ENCODE measurements around the gene C19orf18. TPM values are rescaled to one million over a fixed set of nuclear protein-coding genes. Genes with fewer than 3 reads are reported as not detected.
A peak's percentile ranks its signal among the peaks of the same experiment; 100 is the strongest.
"Not testable (repeated sequence)": the region's sequence is repeated elsewhere in the genome, so short reads cannot be mapped to it uniquely, and the experiment has no call there.

C19orf18 gene
- not detected in 2 replicates for total RNA-seq

- peaks cover 12% of the 10 kb centered on the region for H3K36me3 Mint-ChIP-seq (ENCODE audit: low read depth)
- intact Hi-C loops (cut with micrococcal nuclease), result no loop called here
- H3K4me3 Mint-ChIP-seq, result no peak within 1 kb of the TSS
- H3K9me3 Mint-ChIP-seq, result peaks cover 70% of the 10 kb centered on the region
- no peaks in the 10 kb centered on the region for H3K4me1 Mint-ChIP-seq (ENCODE audit: low read depth)
- H3K27me3 Mint-ChIP-seq (ENCODE audit: insufficient read depth), result peaks cover 3% of the 10 kb centered on the region
- no peak for DNase-seq (ENCODE audit: low spot score)
- no peak within 1 kb of the TSS for H3K27ac Mint-ChIP-seq
These were observed at the start of gene C19orf18 for GRCh38 chr19:57974434-57974833. Gene C19orf18 (minus strand): TSS chr19:57974534. CDS start chr19:57974432, 102 bp downstream.

GRCh38 chr19:58022283-58022660 is 47.9 kb upstream of the C19orf18 start:
- Mint-ChIP-seq H3K4me3 (no peak overlapping the region), H3K4me1 (ENCODE audit: low read depth) (no peaks in the 10 kb centered on the region), H3K36me3 (ENCODE audit: low read depth) (peaks cover 4% of the 10 kb centered on the region), H3K27me3 (ENCODE audit: insufficient read depth) (no peaks in the 10 kb centered on the region), H3K27ac (no peak overlapping the region), H3K9me3 (peaks cover 54% of the 10 kb centered on the region)
- intact Hi-C loops (cut with micrococcal nuclease), result no loop called here
- no peak for DNase-seq (ENCODE audit: low spot score)

- DNase-seq (ENCODE audit: low spot score), result no peak
- Mint-ChIP-seq H3K27ac (no peak overlapping the region), H3K4me3 (no peak overlapping the region), H3K36me3 (ENCODE audit: low read depth) (peaks cover 4% of the 10 kb centered on the region), H3K4me1 (ENCODE audit: low read depth) (no peaks in the 10 kb centered on the region), H3K9me3 (peaks cover 54% of the 10 kb centered on the region), H3K27me3 (ENCODE audit: insufficient read depth) (no peaks in the 10 kb centered on the region)
- intact Hi-C loops (cut with micrococcal nuclease), result no loop called here
These were observed 47.4 kb upstream of the C19orf18 start for GRCh38 chr19:58021541-58022282.

GRCh38 chr19:58020129-58020528 is 45.8 kb upstream of the C19orf18 start:
- no peak for DNase-seq (ENCODE audit: low spot score)
- no peaks in the 10 kb centered on the region for H3K27me3 Mint-ChIP-seq (ENCODE audit: insufficient read depth)
- peaks cover 4% of the 10 kb centered on the region for H3K36me3 Mint-ChIP-seq (ENCODE audit: low read depth)
- no peak overlapping the region for H3K27ac Mint-ChIP-seq
- H3K4me3 Mint-ChIP-seq, result no peak overlapping the region
- peaks cover 53% of the 10 kb centered on the region for H3K9me3 Mint-ChIP-seq
- intact Hi-C loops (cut with micrococcal nuclease), result no loop called here
- no peaks in the 10 kb centered on the region for H3K4me1 Mint-ChIP-seq (ENCODE audit: low read depth)

- peaks cover 56% of the 10 kb centered on the region for H3K9me3 Mint-ChIP-seq
- intact Hi-C loops (cut with micrococcal nuclease), result no loop called here
- no peaks in the 10 kb centered on the region for H3K27me3 Mint-ChIP-seq (ENCODE audit: insufficient read depth)
- peaks cover 3% of the 10 kb centered on the region for H3K36me3 Mint-ChIP-seq (ENCODE audit: low read depth)
- H3K27ac Mint-ChIP-seq, result no peak overlapping the region
- H3K4me3 Mint-ChIP-seq, result no peak overlapping the region
- H3K4me1 Mint-ChIP-seq (ENCODE audit: low read depth), result no peaks in the 10 kb centered on the region
- DNase-seq (ENCODE audit: low spot score), result no peak
These were observed 39.8 kb upstream of the C19orf18 start for GRCh38 chr19:58014141-58014540.

- intact Hi-C loops (cut with micrococcal nuclease), result no loop called here
- no peak overlapping the region for H3K27ac Mint-ChIP-seq
These were observed 36.2 kb upstream of the C19orf18 start for GRCh38 chr19:58010507-58010906.

GRCh38 chr19:58009666-58010301 is 35.5 kb upstream of the C19orf18 start:
- Mint-ChIP-seq H3K27ac (no peak overlapping the region), H3K9me3 (peaks cover 69% of the 10 kb centered on the region), H3K27me3 (ENCODE audit: insufficient read depth) (no peaks in the 10 kb centered on the region), H3K4me1 (ENCODE audit: low read depth) (no peaks in the 10 kb centered on the region), H3K4me3 (peak overlapping the region; percentile 81), H3K36me3 (ENCODE audit: low read depth) (peaks cover 28% of the 10 kb centered on the region)
- intact Hi-C loops (cut with micrococcal nuclease), result loop anchor here (10.0 kb wide), 2 partner anchors 175 to 295 kb away; partner anchors contain the start of genes ERVK3-1 and ZNF274
- DNase-seq (ENCODE audit: low spot score), result peak; percentile 53

More at GRCh38 chr19:58010507-58010906, 36.2 kb upstream of the C19orf18 start:
- no peak for DNase-seq (ENCODE audit: low spot score)
- peaks cover 69% of the 10 kb centered on the region for H3K9me3 Mint-ChIP-seq
- peak overlapping the region; percentile 58 for H3K4me3 Mint-ChIP-seq
- H3K27me3 Mint-ChIP-seq (ENCODE audit: insufficient read depth), result no peaks in the 10 kb centered on the region
- peaks cover 21% of the 10 kb centered on the region for H3K36me3 Mint-ChIP-seq (ENCODE audit: low read depth)
- H3K4me1 Mint-ChIP-seq (ENCODE audit: low read depth), result no peaks in the 10 kb centered on the region

GRCh38 chr19:58009301-58009665 is 34.9 kb upstream of the C19orf18 start:
- Mint-ChIP-seq H3K4me3 (peak overlapping the region; percentile 81), H3K9me3 (peaks cover 70% of the 10 kb centered on the region), H3K36me3 (ENCODE audit: low read depth) (peaks cover 33% of the 10 kb centered on the region), H3K27ac (no peak overlapping the region), H3K27me3 (ENCODE audit: insufficient read depth) (no peaks in the 10 kb centered on the region), H3K4me1 (ENCODE audit: low read depth) (no peaks in the 10 kb centered on the region)
- intact Hi-C loops (cut with micrococcal nuclease), result loop anchor here (10.0 kb wide), 2 partner anchors 176 to 296 kb away; partner anchors contain the start of genes ERVK3-1 and ZNF274
- no peak for DNase-seq (ENCODE audit: low spot score)

- H3K27me3 Mint-ChIP-seq (ENCODE audit: insufficient read depth); H3K27ac Mint-ChIP-seq; H3K4me1 Mint-ChIP-seq (ENCODE audit: low read depth); DNase-seq (ENCODE audit: low spot score): not testable (repeated sequence)
- H3K9me3 Mint-ChIP-seq, result peaks cover 72% of the 10 kb centered on the region
- peaks cover 38% of the 10 kb centered on the region for H3K36me3 Mint-ChIP-seq (ENCODE audit: low read depth)
- intact Hi-C loops (cut with micrococcal nuclease), result loop anchor here (10.0 kb wide), 2 partner anchors 176 to 296 kb away; partner anchors contain the start of genes ERVK3-1 and ZNF274
- H3K4me3 Mint-ChIP-seq, result peak overlapping the region; percentile 81
These were observed 34.5 kb upstream of the C19orf18 start for GRCh38 chr19:58008877-58009276.

- DNase-seq (ENCODE audit: low spot score), result no peak
- intact Hi-C loops (cut with micrococcal nuclease), result loop anchor here (10.0 kb wide), 2 partner anchors 178 to 298 kb away; partner anchors contain the start of genes ERVK3-1 and ZNF274
- Mint-ChIP-seq H3K36me3 (ENCODE audit: low read depth) (peaks cover 43% of the 10 kb centered on the region), H3K4me1 (ENCODE audit: low read depth) (peaks cover 9% of the 10 kb centered on the region), H3K27me3 (ENCODE audit: insufficient read depth) (no peaks in the 10 kb centered on the region), H3K27ac (no peak overlapping the region), H3K4me3 (no peak overlapping the region), H3K9me3 (peaks cover 61% of the 10 kb centered on the region)
These were observed 33.0 kb upstream of the C19orf18 start for GRCh38 chr19:58007285-58007684.

GRCh38 chr19:58003174-58003828 is 29.0 kb upstream of the C19orf18 start:
- intact Hi-C loops (cut with micrococcal nuclease), result loop anchor here (2.0 to 10.0 kb wide), 3 partner anchors 152 to 302 kb away; partner anchors contain the start of genes ERVK3-1 and ZNF274
- no peaks in the 10 kb centered on the region for H3K27me3 Mint-ChIP-seq (ENCODE audit: insufficient read depth)
- H3K36me3 Mint-ChIP-seq (ENCODE audit: low read depth), result peaks cover 62% of the 10 kb centered on the region
- DNase-seq (ENCODE audit: low spot score), result no peak
- peaks cover 67% of the 10 kb centered on the region for H3K9me3 Mint-ChIP-seq
- H3K4me3 Mint-ChIP-seq, result peak overlapping the region; percentile 84
- H3K27ac Mint-ChIP-seq, result peak overlapping the region; percentile 67
- peaks cover 20% of the 10 kb centered on the region for H3K4me1 Mint-ChIP-seq (ENCODE audit: low read depth)

GRCh38 chr19:58002384-58003173 is 28.2 kb upstream of the C19orf18 start, which contains the start of gene ZNF606:
Gene ZNF606 (minus strand): TSS chr19:58002820. CDS start chr19:58001319, 1,501 bp downstream.
- Mint-ChIP-seq H3K4me3 (peak within 1 kb of the TSS; percentile 84), H3K27ac (peak within 1 kb of the TSS; percentile 67), H3K27me3 (ENCODE audit: insufficient read depth) (no peaks in the 10 kb centered on the region), H3K9me3 (peaks cover 68% of the 10 kb centered on the region), H3K4me1 (ENCODE audit: low read depth) (peaks cover 20% of the 10 kb centered on the region), H3K36me3 (ENCODE audit: low read depth) (peaks cover 61% of the 10 kb centered on the region)
- intact Hi-C loops (cut with micrococcal nuclease), result loop anchor here (1.0 to 10.0 kb wide), 9 partner anchors 55 to 613 kb away; partner anchors contain the start of genes ERVK3-1, ZNF256, ZNF274 and ZNF417
- peak; percentile 80 for DNase-seq (ENCODE audit: low spot score)
